HEK293 (cell line): ENCODE data around the gene PTPRN2.
"Not testable (repeated sequence)": the region's sequence is repeated elsewhere in the genome, so short reads cannot be mapped to it uniquely, and the experiment has no call there.

Experiments
- CTCF ChIP-seq: fragments of 450-650 bp; formaldehyde crosslinking; IDR thresholded peaks from 2 replicates; pipeline ENCODE4 v1.5.1; 2016; ENCODE audit warnings: missing biosample characterization, missing genetic modification characterization
- REST ChIP-seq: fragments of 450-650 bp; formaldehyde crosslinking; IDR thresholded peaks from 2 replicates; pipeline ENCODE4 v1.5.1; 2016; ENCODE audit warnings: missing biosample characterization, missing genetic modification characterization
- SETDB1 ChIP-seq: IDR thresholded peaks from one replicate; pipeline ENCODE4 v1.6.1; 2017; ENCODE audit warnings: mild to moderate bottlenecking, low read length, moderate library complexity, mixed read lengths; ENCODE audit not compliant: insufficient read length
- ZNF112 ChIP-seq: fragments of 450-650 bp; formaldehyde crosslinking; IDR thresholded peaks from 2 replicates; pipeline ENCODE4 v1.5.0; 2017; ENCODE audit warnings: missing biosample characterization, missing genetic modification characterization
- ZNF202 ChIP-seq: fragments of 450-650 bp; formaldehyde crosslinking; IDR thresholded peaks from 2 replicates; pipeline ENCODE4 v1.5.1; 2016; ENCODE audit warnings: missing biosample characterization, missing genetic modification characterization, borderline replicate concordance
- ZNF223 ChIP-seq: fragments of 450-650 bp; formaldehyde crosslinking; IDR thresholded peaks from 2 replicates; pipeline ENCODE4 v1.5.1; 2016; ENCODE audit warnings: missing biosample characterization, missing genetic modification characterization
- ZNF24 ChIP-seq: fragments of 450-650 bp; formaldehyde crosslinking; IDR thresholded peaks from 2 replicates; pipeline ENCODE4 v1.5.1; 2016; ENCODE audit warnings: missing biosample characterization, missing genetic modification characterization
- ZNF324 ChIP-seq: fragments of 450-650 bp; formaldehyde crosslinking; IDR thresholded peaks from 2 replicates; pipeline ENCODE4 v1.5.1; 2016; ENCODE audit warnings: missing biosample characterization, missing genetic modification characterization
- ZNF341 ChIP-seq: fragments of 450-650 bp; formaldehyde crosslinking; IDR thresholded peaks from 2 replicates; pipeline ENCODE4; 2016; ENCODE audit warnings: low read depth, missing biosample characterization, missing genetic modification characterization
- ZNF585B ChIP-seq: fragments of 450-650 bp; formaldehyde crosslinking; IDR thresholded peaks from 2 replicates; pipeline ENCODE4 v1.5.1; 2016; ENCODE audit warnings: missing biosample characterization, missing genetic modification characterization
- ZNF629 ChIP-seq: fragments of 450-650 bp; formaldehyde crosslinking; IDR thresholded peaks from 2 replicates; pipeline ENCODE4 v1.5.1; 2017; ENCODE audit warnings: missing biosample characterization, missing genetic modification characterization
- ZNF670 ChIP-seq: fragments of 450-650 bp; formaldehyde crosslinking; IDR thresholded peaks from 2 replicates; pipeline ENCODE4 v1.5.1; 2016; ENCODE audit warnings: missing biosample characterization, missing genetic modification characterization, low read depth
- ZNF792 ChIP-seq: fragments of 450-650 bp; formaldehyde crosslinking; IDR thresholded peaks from 2 replicates; pipeline ENCODE4 v1.5.1; 2016; ENCODE audit warnings: missing biosample characterization, missing genetic modification characterization

DNA sequence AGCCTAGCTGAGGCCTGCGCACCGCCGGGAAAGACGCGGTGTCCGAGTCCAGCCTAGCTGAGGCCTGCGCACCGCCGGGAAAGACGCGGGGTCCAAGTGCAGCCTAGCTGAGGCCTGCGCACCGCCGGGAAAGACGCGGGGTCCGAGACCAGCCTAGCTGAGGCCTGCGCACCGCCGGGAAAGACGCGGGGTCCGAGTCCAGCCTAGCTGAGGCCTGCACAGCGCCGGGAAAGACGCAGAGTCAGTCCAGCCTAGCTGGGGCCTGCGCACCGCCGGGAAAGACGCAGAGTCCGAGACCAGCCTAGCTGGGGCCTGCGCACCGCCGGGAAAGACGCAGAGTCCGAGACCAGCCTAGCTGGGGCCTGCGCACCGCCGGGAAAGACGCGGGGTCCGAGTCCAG is 161.9 kb downstream of the PTPRN2 start:
- TF ChIP-seq ZNF324; SETDB1; ZNF202 (tag by site-specific recombination); ZNF24 (tag by site-specific recombination); ZNF670 (tag by site-specific recombination); CTCF (tag by site-specific recombination); ZNF341 (tag by site-specific recombination); ZNF112 (tag by site-specific recombination); ZNF223 (tag by site-specific recombination); REST (tag by site-specific recombination); ZNF585B; ZNF629; ZNF792 (tag by site-specific recombination): not testable (repeated sequence)
